Measurements from ENCODE around the gene SARM1.
A peak's percentile ranks its signal among the peaks of the same experiment; 100 is the strongest.

SARM1 gene

GRCh38 chr17:28365487-28365886 is 6.0 kb upstream of the SARM1 start:
- Mint-ChIP-seq H3K27ac (ENCODE audit: low read depth) (no peak overlapping the region), H3K4me3 (no peak overlapping the region), H3K9me3 (no peaks in the 10 kb centered on the region), H3K36me3 (ENCODE audit: insufficient read depth) (peaks cover 18% of the 10 kb centered on the region), H3K27me3 (no peaks in the 10 kb centered on the region), H3K4me1 (no peaks in the 10 kb centered on the region)
- ATAC-seq (replicated peaks; ENCODE audit: extremely low read depth, poor library complexity, severe bottlenecking) = no peak
- no peak for DNase-seq (ENCODE audit: low spot score in 2 of 2)

GRCh38 chr17:28366605-28367004 is 4.9 kb upstream of the SARM1 start:
- peaks cover 7% of the 10 kb centered on the region for H3K4me1 Mint-ChIP-seq
- no peak overlapping the region for H3K4me3 Mint-ChIP-seq

GRCh38 chr17:28367641-28368305 is 3.7 kb upstream of the SARM1 start:
- H3K27me3 Mint-ChIP-seq = no peaks in the 10 kb centered on the region
- no peak overlapping the region for H3K4me3 Mint-ChIP-seq
- H3K4me1 Mint-ChIP-seq = peaks cover 13% of the 10 kb centered on the region
- ATAC-seq (replicated peaks; ENCODE audit: extremely low read depth, poor library complexity, severe bottlenecking) (no peak), DNase-seq (ENCODE audit: low spot score in 2 of 2) (no peak)
- H3K27ac Mint-ChIP-seq (ENCODE audit: low read depth) = no peak overlapping the region
- H3K36me3 Mint-ChIP-seq (ENCODE audit: insufficient read depth) = peaks cover 10% of the 10 kb centered on the region
- no peaks in the 10 kb centered on the region for H3K9me3 Mint-ChIP-seq

More at GRCh38 chr17:28366605-28367004, 4.9 kb upstream of the SARM1 start:
- H3K27me3 Mint-ChIP-seq = no peaks in the 10 kb centered on the region
- DNase-seq (ENCODE audit: low spot score in 2 of 2) (no peak), ATAC-seq (replicated peaks; ENCODE audit: extremely low read depth, poor library complexity, severe bottlenecking) (no peak)
- H3K27ac Mint-ChIP-seq (ENCODE audit: low read depth) = no peak overlapping the region
- no peaks in the 10 kb centered on the region for H3K9me3 Mint-ChIP-seq
- H3K36me3 Mint-ChIP-seq (ENCODE audit: insufficient read depth) = peaks cover 13% of the 10 kb centered on the region

- Mint-ChIP-seq H3K4me3 (no peak overlapping the region), H3K36me3 (ENCODE audit: insufficient read depth) (peaks cover 10% of the 10 kb centered on the region), H3K9me3 (no peaks in the 10 kb centered on the region), H3K27ac (ENCODE audit: low read depth) (no peak overlapping the region), H3K27me3 (no peaks in the 10 kb centered on the region), H3K4me1 (peaks cover 18% of the 10 kb centered on the region)
- no peak for ATAC-seq (replicated peaks; ENCODE audit: extremely low read depth, poor library complexity, severe bottlenecking)
- no peak for DNase-seq (ENCODE audit: low spot score in 2 of 2)
Observed at GRCh38 chr17:28368306-28368831, 3.1 kb upstream of the SARM1 start.

- no peak for DNase-seq (ENCODE audit: low spot score in 2 of 2)
- ATAC-seq (replicated peaks; ENCODE audit: extremely low read depth, poor library complexity, severe bottlenecking) = no peak
Observed at GRCh38 chr17:28368915-28369683, 2.4 kb upstream of the SARM1 start.

GRCh38 chr17:28369684-28370034 is 1.8 kb upstream of the SARM1 start:
- Mint-ChIP-seq H3K27me3 (no peaks in the 10 kb centered on the region), H3K27ac (ENCODE audit: low read depth) (no peak overlapping the region), H3K4me1 (peaks cover 22% of the 10 kb centered on the region), H3K9me3 (no peaks in the 10 kb centered on the region), H3K36me3 (ENCODE audit: insufficient read depth) (peaks cover 10% of the 10 kb centered on the region), H3K4me3 (peak overlapping the region; percentile 90)
- no peak for DNase-seq (ENCODE audit: low spot score in 2 of 2)
- no peak for ATAC-seq (replicated peaks; ENCODE audit: extremely low read depth, poor library complexity, severe bottlenecking)

More at GRCh38 chr17:28368915-28369683, 2.4 kb upstream of the SARM1 start:
- Mint-ChIP-seq H3K27ac (ENCODE audit: low read depth) (no peak overlapping the region), H3K9me3 (no peaks in the 10 kb centered on the region), H3K4me1 (peaks cover 22% of the 10 kb centered on the region), H3K4me3 (no peak overlapping the region), H3K36me3 (ENCODE audit: insufficient read depth) (peaks cover 7% of the 10 kb centered on the region), H3K27me3 (no peaks in the 10 kb centered on the region)

- H3K27me3 Mint-ChIP-seq = no peaks in the 10 kb centered on the region
- peaks cover 10% of the 10 kb centered on the region for H3K36me3 Mint-ChIP-seq (ENCODE audit: insufficient read depth)
- peaks cover 22% of the 10 kb centered on the region for H3K4me1 Mint-ChIP-seq
- DNase-seq (ENCODE audit: low spot score in 2 of 2) (no peak), ATAC-seq (replicated peaks; ENCODE audit: extremely low read depth, poor library complexity, severe bottlenecking) (no peak)
- no peaks in the 10 kb centered on the region for H3K9me3 Mint-ChIP-seq
- peak within 1 kb of the TSS; percentile 93 for H3K27ac Mint-ChIP-seq (ENCODE audit: low read depth)
- peak within 1 kb of the TSS; percentile 90 for H3K4me3 Mint-ChIP-seq
Observed at GRCh38 chr17:28370035-28370743, 1.3 kb upstream of the SARM1 start, which contains the start of gene VTN. TSS of gene VTN (minus strand) at chr17:28370307. CDS start at chr17:28370203, 104 bp downstream.

- Mint-ChIP-seq H3K9me3 (no peaks in the 10 kb centered on the region), H3K4me3 (peak overlapping the region; percentile 90), H3K4me1 (peaks cover 22% of the 10 kb centered on the region), H3K27ac (ENCODE audit: low read depth) (peak overlapping the region; percentile 93), H3K27me3 (no peaks in the 10 kb centered on the region), H3K36me3 (ENCODE audit: insufficient read depth) (peaks cover 10% of the 10 kb centered on the region)
- no peak for DNase-seq (ENCODE audit: low spot score in 2 of 2)
- ATAC-seq (replicated peaks; ENCODE audit: extremely low read depth, poor library complexity, severe bottlenecking) = no peak
Observed at GRCh38 chr17:28370744-28371103, 770 bp upstream of the SARM1 start.

- ATAC-seq (replicated peaks; ENCODE audit: extremely low read depth, poor library complexity, severe bottlenecking) (peak; percentile 12), DNase-seq (ENCODE audit: low spot score in 2 of 2) (no peak)
- no peaks in the 10 kb centered on the region for H3K9me3 Mint-ChIP-seq
- H3K4me1 Mint-ChIP-seq = peaks cover 22% of the 10 kb centered on the region
- H3K4me3 Mint-ChIP-seq = peak overlapping the region; percentile 90
- no peaks in the 10 kb centered on the region for H3K27me3 Mint-ChIP-seq
- H3K36me3 Mint-ChIP-seq (ENCODE audit: insufficient read depth) = peaks cover 10% of the 10 kb centered on the region
- H3K27ac Mint-ChIP-seq (ENCODE audit: low read depth) = peak overlapping the region; percentile 93
Observed at GRCh38 chr17:28372203-28372944, 880 bp downstream of the SARM1 start.

GRCh38 chr17:28372945-28373274 is 1.4 kb downstream of the SARM1 start:
- peaks cover 22% of the 10 kb centered on the region for H3K4me1 Mint-ChIP-seq
- peaks cover 10% of the 10 kb centered on the region for H3K36me3 Mint-ChIP-seq (ENCODE audit: insufficient read depth)

GRCh38 chr17:28379814-28380801 is 8.6 kb downstream of the SARM1 start:
- peaks cover 37% of the 10 kb centered on the region for H3K4me1 Mint-ChIP-seq
- no peak for DNase-seq (ENCODE audit: low spot score in 2 of 2)
- no peak overlapping the region for H3K4me3 Mint-ChIP-seq
- H3K27ac Mint-ChIP-seq (ENCODE audit: low read depth) = no peak overlapping the region
- H3K27me3 Mint-ChIP-seq = no peaks in the 10 kb centered on the region
- no peak for ATAC-seq (replicated peaks; ENCODE audit: extremely low read depth, poor library complexity, severe bottlenecking)
- peaks cover 6% of the 10 kb centered on the region for H3K36me3 Mint-ChIP-seq (ENCODE audit: insufficient read depth)
- no peaks in the 10 kb centered on the region for H3K9me3 Mint-ChIP-seq

More at GRCh38 chr17:28372945-28373274, 1.4 kb downstream of the SARM1 start:
- Mint-ChIP-seq H3K27ac (ENCODE audit: low read depth) (no peak overlapping the region), H3K9me3 (no peaks in the 10 kb centered on the region), H3K4me3 (peak overlapping the region; percentile 90), H3K27me3 (no peaks in the 10 kb centered on the region)
- DNase-seq (ENCODE audit: low spot score in 2 of 2) (no peak), ATAC-seq (replicated peaks; ENCODE audit: extremely low read depth, poor library complexity, severe bottlenecking) (no peak)
